Coronary artery (tissue), 2 donors: ENCODE data around the gene IRF2BP2.

Experiments
- DNase-seq: peaks from one replicate; pipeline ENCODE4 v3.0.0-alpha.2; 2017; ENCODE audit warnings: low spot score
- H3K27ac ChIP-seq, 2 donors: fragments of 200-600 bp; sonication (generic); one replicate each; pipeline ENCODE4 v1.5.1; 2016 to 2019
- H3K4me3 ChIP-seq: fragments of 200-600 bp; sonication (generic); 2 replicates; pipeline ENCODE4 v1.5.1; 2016; ENCODE audit warnings: mild to moderate bottlenecking, moderate library complexity
- TF ChIP-seq, protein P1 (sequence below): fragments of 200-600 bp; sonication (generic); IDR thresholded peaks from one replicate; pipeline ENCODE4 v1.5.1; 2019; ENCODE audit warnings: antibody characterized with exemption

IRF2BP2 gene

DNA sequence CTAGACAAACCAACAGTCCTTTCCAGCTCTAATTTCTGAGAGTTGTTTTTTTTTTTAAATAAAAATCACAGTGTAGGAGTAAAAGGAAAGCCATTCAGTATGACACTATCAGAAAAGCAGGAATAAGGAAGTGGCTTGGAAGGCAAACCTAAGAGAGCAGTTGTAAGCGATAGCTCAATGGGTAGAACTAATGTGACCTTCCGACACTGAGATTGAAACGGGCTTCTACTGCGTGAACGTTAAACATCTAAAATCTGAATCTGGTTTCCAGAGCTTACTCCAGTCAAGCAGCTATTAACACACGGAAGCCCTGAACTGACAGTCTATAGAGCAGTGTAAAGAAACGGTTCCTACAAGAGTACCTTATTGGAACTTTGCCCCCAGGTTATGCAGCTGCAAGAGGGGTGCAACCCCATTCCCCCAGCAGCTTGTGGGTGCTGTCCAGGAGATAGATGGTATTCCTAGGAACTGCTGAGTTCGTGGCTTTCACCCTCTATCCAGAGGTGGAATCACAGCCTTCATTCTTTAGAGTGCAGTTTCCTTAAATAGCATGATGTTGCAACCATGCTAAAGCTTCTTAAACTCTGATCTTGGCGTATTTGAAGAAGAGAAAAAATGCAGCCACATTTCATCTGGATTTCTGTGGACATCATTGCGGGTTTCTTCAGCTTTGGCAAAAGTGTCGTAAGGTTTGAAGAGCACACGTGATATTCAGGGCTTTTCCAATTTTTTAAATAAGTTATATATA, 3.3 kb upstream of the IRF2BP2 start:
- H3K27ac ChIP-seq = peak overlapping the region; percentile 99 to 100
- TF ChIP-seq, protein P1, sequence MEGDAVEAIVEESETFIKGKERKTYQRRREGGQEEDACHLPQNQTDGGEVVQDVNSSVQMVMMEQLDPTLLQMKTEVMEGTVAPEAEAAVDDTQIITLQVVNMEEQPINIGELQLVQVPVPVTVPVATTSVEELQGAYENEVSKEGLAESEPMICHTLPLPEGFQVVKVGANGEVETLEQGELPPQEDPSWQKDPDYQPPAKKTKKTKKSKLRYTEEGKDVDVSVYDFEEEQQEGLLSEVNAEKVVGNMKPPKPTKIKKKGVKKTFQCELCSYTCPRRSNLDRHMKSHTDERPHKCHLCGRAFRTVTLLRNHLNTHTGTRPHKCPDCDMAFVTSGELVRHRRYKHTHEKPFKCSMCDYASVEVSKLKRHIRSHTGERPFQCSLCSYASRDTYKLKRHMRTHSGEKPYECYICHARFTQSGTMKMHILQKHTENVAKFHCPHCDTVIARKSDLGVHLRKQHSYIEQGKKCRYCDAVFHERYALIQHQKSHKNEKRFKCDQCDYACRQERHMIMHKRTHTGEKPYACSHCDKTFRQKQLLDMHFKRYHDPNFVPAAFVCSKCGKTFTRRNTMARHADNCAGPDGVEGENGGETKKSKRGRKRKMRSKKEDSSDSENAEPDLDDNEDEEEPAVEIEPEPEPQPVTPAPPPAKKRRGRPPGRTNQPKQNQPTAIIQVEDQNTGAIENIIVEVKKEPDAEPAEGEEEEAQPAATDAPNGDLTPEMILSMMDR = no peak
- DNase-seq = no peak
- H3K4me3 ChIP-seq = peak overlapping the region; percentile 96

DNA sequence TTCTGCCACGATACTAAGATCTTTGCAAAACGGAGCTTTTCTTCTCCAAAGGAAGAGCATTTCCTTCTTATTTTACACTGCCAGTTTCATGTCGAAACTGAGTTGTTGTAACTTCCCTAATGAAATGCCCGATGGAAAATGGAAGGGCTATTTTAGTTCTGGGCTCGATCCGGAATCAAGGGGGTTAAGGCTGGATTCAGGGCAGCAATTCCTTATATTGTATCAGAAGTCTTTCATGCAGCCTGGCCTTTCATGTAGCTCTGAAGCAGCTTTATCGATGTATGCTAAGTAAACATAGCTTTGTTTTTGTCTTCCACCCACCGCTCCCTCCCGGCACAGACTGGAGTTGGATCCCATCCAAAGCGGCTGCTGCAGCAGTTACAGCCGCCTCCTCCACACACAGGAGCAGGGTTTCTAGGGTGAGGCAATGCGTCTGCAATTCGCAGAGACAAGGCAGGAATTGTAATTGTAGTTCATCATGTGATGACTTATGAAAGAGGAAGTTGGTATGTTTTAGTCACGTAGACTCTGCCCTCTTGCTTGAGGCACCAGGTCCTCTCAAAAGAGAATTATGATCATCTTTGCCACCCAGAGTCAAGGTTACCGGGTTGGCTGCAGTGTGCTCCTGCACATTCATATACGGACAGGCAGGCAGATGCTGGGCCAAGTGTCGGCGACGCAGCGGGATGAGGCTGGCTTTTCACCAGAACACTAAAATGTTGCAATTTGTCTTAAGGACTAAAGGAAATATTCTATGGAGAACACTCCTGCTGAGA, 2.6 kb upstream of the IRF2BP2 start:
- TF ChIP-seq, protein P1 = no peak
- peak; percentile 92 for DNase-seq
- Histone ChIP-seq H3K27ac (peak overlapping the region; percentile 99 to 100), H3K4me3 (peak overlapping the region; percentile 96)

DNA sequence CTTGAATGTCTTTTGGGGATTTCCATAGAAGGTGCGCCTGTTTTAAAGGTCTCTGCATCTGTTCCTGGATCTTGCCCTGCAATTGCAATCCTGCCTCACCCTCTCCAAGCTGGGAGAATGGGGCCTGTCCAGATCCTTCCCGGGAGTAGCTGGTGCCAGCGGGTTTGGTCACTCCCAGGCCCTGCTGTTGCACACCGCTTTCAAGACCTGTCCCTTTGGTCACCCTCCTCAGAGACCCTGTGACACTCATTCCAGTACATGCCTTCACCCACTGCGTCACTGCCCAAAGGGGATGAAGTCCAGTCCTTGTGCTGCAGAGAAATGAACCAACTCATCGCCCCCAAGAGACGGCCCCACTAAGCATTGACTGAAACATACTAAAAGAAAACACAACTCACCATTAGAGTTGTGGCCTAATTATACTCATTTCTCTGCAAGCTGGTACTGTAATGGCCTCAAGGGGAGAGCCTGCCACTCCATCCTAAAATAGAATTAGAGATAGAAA, 1.9 kb upstream of the IRF2BP2 start:
- peak; percentile 94 for DNase-seq
- H3K4me3 ChIP-seq = peak overlapping the region; percentile 96

DNA sequence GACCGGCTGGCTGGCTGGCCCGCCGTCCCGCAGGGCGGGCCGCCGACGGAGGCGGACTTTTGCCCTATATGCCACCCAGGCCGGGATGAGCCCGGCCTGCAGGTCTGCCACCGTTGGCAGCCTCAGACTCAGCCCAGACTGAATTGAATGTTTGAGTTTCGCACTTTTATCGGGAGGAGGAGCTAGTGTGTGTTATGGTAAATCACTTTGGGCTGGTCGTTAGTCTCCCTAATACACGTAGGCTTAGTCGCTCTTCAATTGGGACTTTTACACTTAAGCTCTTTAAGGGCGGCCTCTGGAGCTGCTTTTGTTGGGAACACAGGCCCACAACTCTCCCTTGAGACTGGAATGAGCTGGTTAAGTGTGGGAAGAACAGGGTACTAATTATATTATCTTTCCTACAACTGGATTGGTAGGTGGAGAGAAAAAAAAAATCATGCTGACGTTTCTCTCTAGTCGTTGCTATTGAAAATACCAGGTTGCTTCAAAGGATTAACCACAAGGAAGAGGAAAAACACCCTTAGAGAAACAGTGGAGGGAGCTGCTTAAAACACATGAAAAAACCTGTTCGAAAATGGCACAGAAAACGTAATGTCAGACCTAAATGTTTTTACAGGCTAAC, 1.4 kb upstream of the IRF2BP2 start:
- DNase-seq = no peak
- Histone ChIP-seq H3K4me3 (peak overlapping the region; percentile 96), H3K27ac (peak overlapping the region; percentile 99 to 100)
- TF ChIP-seq, protein P1 = no peak

More for the DNA sequence above, 1.9 kb upstream of the IRF2BP2 start:
- TF ChIP-seq, protein P1 = no peak
- peak overlapping the region; percentile 99 to 100 for H3K27ac ChIP-seq

DNA sequence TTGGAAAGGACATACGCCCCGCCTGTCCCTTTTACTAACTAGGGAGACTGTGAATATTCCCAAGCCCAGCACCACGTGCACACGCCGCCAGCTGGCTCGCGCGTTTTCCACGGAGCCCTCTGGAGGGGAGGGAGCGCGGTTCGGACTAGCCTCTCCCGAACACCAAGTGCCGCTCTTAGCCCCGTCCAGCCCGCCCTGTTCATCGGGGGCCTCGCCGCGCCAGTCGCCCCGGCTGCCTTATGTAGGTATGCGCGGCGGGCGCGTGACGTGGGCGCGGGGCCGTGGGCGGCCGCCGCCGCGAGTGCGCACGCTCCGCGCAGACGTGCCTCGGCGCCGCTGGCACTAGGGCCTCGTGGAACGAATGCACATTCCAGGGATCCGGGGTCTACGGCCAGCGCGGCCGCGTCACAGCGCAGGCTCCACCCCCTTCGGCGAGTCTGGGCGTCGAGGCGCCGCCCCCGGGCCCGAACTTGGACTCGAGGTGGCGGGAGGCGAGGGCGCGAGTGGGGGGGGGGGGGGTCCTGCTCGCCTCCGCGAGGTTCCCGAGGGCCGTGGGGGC, 767 bp upstream of the IRF2BP2 start:
- H3K4me3 ChIP-seq = peak overlapping the region; percentile 96
- H3K27ac ChIP-seq = peak overlapping the region; percentile 99 to 100
- TF ChIP-seq, protein P1 = no peak
- DNase-seq = peak; percentile 98

DNA sequence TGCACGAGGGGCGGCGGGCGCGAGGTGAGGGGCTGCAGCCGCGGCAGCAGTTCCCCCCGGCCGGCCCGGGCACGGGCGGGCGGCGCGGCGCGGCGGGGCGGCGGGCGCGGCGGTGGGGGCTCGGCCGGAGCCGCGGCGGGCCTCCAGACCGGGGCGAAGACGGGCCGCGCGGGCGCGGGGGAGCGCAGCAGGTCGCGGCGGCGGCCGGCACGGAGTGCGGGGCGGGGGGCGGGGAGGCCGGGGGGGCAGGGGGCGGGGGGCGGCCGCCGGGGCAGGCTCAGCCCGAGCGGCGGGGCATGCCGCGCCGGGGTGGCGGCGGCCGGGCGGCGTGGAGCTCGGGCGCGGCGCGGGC, 311 bp downstream of the IRF2BP2 start:
- H3K4me3 ChIP-seq = peak overlapping the region; percentile 96
- DNase-seq = no peak
- peak overlapping the region; percentile 99 to 100 for H3K27ac ChIP-seq
- TF ChIP-seq, protein P1 = no peak
